GM12865 (cell line): ENCODE results near the gene LZTS3.
"Not testable (repeated sequence)": the region's sequence is repeated elsewhere in the genome, so short reads cannot be mapped to it uniquely, and the experiment has no call there.

ENCODE experiments used
- DNase-seq: peaks from one replicate; pipeline ENCODE4 v3.0.0; 2010; ENCODE audit warnings: low read depth
- H3K4me3 ChIP-seq: 2 replicates; pipeline ENCODE4 v1.5.1; 2011; ENCODE audit warnings: mild to moderate bottlenecking, low read depth, low read length, control low read depth
- CTCF ChIP-seq: IDR thresholded peaks from 2 replicates; pipeline ENCODE4 v1.5.1; 2011; ENCODE audit warnings: low read length, control low read depth, low read depth, inconsistent platforms; ENCODE audit not compliant: insufficient read depth; ENCODE audit errors: missing control alignments

LZTS3 gene

GRCh38 chr20:3189561-3190131 is 16.3 kb upstream of the LZTS3 start:
- no peak for DNase-seq
- no peak for TF ChIP-seq CTCF
- no peak overlapping the region for H3K4me3 ChIP-seq

GRCh38 chr20:3188823-3189413 is 15.6 kb upstream of the LZTS3 start:
- no peak for TF ChIP-seq CTCF
- no peak overlapping the region for H3K4me3 ChIP-seq
- DNase-seq, result no peak

- H3K4me3 ChIP-seq, DNase-seq: not testable (repeated sequence)
Observed at GRCh38 chr20:3187861-3188260, 14.5 kb upstream of the LZTS3 start.

- DNase-seq, result no peak
- H3K4me3 ChIP-seq, result no peak overlapping the region
- TF ChIP-seq CTCF, result no peak
Observed at GRCh38 chr20:3183896-3184612, 10.7 kb upstream of the LZTS3 start.

- DNase-seq, result not testable (repeated sequence)
Observed at GRCh38 chr20:3182429-3182828, 9.1 kb upstream of the LZTS3 start.

GRCh38 chr20:3181270-3181669 is 7.9 kb upstream of the LZTS3 start:
- no peak for DNase-seq
- no peak for TF ChIP-seq CTCF
- no peak overlapping the region for H3K4me3 ChIP-seq

More at GRCh38 chr20:3182429-3182828, 9.1 kb upstream of the LZTS3 start:
- not testable (repeated sequence) for H3K4me3 ChIP-seq

GRCh38 chr20:3180319-3180718 is 7.0 kb upstream of the LZTS3 start:
- no peak for TF ChIP-seq CTCF

More at GRCh38 chr20:3180319-3180718, 7.0 kb upstream of the LZTS3 start:
- no peak for DNase-seq
- no peak overlapping the region for H3K4me3 ChIP-seq
